ENCODE measurements around the gene SELENOT. TPM values are rescaled to one million over a fixed set of nuclear protein-coding genes. Genes with fewer than 3 reads are reported as not detected.

The SELENOT gene
- total and polyA plus RNA-seq, 7 donors: 52.9 to 126 (median 80.4) TPM

DNA sequence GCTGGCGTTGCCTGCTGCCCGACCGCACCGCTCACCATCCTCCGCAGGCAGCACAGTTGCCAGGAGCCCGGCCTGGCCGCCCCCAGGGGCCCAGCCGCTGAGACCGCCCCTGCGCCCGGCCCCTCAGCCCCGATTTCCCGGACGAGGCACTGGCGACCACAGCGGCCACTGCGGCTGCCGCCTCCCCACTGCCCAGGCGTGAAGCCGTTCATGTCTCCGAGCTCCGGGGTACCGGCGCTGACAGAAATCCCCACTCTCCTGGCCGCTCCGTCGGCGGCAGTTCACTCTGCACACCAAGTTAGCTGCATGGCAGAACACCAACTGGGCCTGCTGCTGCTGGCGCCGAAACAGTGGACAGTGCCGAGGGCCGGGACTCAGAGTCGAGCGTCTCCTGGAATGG lies 8.5 kb downstream of the SELENOT start:
- Histone ChIP-seq H3K27me3 (no peaks in the 10 kb centered on the region), H3K4me3 (no peak overlapping the region), H3K36me3 (peaks cover 0 to 14% (median 3%) of the 10 kb centered on the region in 4 donors), H3K4me1 (peaks cover 0 to 38% (median 16%) of the 10 kb centered on the region in 4 donors), H3K9me3 (no peaks in the 10 kb centered on the region), H3K27ac (no peak overlapping the region)
- WGBS, 2 donors: 97 to 98% methylated on average over 34 of the region's 34 CpGs
- intact Hi-C loops (cut with DNase I): no loop called here
- no peak for DNase-seq
- TF ChIP-seq POLR2A (IDR thresholded peaks at IDR 0.05): no peak
- no peak for TF ChIP-seq POLR2AphosphoS5 (IDR thresholded peaks at IDR 0.05)
- no peak for TF ChIP-seq EP300 (IDR thresholded peaks at IDR 0.05)
- TF ChIP-seq, protein P1, sequence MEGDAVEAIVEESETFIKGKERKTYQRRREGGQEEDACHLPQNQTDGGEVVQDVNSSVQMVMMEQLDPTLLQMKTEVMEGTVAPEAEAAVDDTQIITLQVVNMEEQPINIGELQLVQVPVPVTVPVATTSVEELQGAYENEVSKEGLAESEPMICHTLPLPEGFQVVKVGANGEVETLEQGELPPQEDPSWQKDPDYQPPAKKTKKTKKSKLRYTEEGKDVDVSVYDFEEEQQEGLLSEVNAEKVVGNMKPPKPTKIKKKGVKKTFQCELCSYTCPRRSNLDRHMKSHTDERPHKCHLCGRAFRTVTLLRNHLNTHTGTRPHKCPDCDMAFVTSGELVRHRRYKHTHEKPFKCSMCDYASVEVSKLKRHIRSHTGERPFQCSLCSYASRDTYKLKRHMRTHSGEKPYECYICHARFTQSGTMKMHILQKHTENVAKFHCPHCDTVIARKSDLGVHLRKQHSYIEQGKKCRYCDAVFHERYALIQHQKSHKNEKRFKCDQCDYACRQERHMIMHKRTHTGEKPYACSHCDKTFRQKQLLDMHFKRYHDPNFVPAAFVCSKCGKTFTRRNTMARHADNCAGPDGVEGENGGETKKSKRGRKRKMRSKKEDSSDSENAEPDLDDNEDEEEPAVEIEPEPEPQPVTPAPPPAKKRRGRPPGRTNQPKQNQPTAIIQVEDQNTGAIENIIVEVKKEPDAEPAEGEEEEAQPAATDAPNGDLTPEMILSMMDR (IDR thresholded peaks at IDR 0.05): no peak

DNA sequence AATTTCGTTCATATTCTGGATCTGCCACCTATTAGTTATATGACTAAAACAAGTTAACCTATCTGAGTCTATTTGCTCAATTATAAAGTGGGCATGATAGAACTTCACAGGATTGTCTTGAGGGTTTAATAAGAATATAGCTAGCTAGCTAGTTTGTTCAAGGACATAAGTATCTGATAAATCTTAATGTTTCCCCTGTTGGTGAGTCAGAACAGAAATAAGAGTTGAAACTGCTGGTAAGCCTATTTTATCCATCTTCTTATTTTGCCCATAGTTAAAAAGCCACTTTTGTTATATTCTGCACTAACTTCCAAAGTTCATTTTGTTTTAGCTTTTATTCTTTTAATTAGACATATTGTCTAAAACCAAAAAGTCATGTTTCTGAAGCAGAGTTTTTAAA lies 9.4 kb downstream of the SELENOT start:
- Histone ChIP-seq H3K9me3 (no peaks in the 10 kb centered on the region), H3K4me3 (no peak overlapping the region), H3K36me3 (peaks cover 0 to 14% (median 3%) of the 10 kb centered on the region in 4 donors), H3K4me1 (peaks cover 0 to 32% (median 9%) of the 10 kb centered on the region in 4 donors), H3K27me3 (no peaks in the 10 kb centered on the region), H3K27ac (no peak overlapping the region)
- WGBS, 2 donors: 86 to 89% methylated on average over 1 of the region's 1 CpG
- intact Hi-C loops (cut with DNase I): no loop called here
- TF ChIP-seq, protein P1 (IDR thresholded peaks at IDR 0.05): no peak
- TF ChIP-seq POLR2A (IDR thresholded peaks at IDR 0.05): no peak
- no peak for TF ChIP-seq POLR2AphosphoS5 (IDR thresholded peaks at IDR 0.05)
- no peak for TF ChIP-seq EP300 (IDR thresholded peaks at IDR 0.05)
- DNase-seq: no peak

DNA sequence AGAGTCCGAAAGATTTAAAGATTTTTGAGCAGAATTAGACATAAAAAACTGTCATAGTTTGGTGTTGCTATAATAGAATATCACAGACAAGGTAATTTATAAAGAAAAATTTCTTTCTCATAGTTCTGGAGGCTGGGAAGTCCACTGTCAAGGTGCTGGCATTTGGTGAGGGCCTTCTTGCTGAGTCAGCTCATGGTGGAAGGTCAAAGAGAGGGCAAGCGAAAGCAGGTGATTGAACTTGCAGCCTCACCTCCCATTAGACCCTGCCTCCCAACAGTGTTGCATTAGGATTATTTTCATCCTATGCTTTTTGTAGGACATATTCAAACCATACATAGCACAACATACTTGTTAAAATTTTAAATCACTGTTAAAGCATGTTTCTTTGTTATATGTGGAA lies 9.9 kb downstream of the SELENOT start:
- H3K9me3 ChIP-seq: no peaks in the 10 kb centered on the region
- peaks cover 0 to 14% (median 3%) of the 10 kb centered on the region in 4 donors for H3K36me3 ChIP-seq
- intact Hi-C loops (cut with DNase I): no loop called here
- H3K4me3 ChIP-seq: no peak overlapping the region
- no peak for TF ChIP-seq POLR2A (IDR thresholded peaks at IDR 0.05)
- TF ChIP-seq, protein P1 (IDR thresholded peaks at IDR 0.05): no peak
- TF ChIP-seq POLR2AphosphoS5 (IDR thresholded peaks at IDR 0.05): no peak
- no peak for TF ChIP-seq EP300 (IDR thresholded peaks at IDR 0.05)
- DNase-seq: no peak
- WGBS, 2 donors: 94% methylated on average over 2 of the region's 2 CpGs
- no peaks in the 10 kb centered on the region for H3K27me3 ChIP-seq
- H3K4me1 ChIP-seq: peaks cover 0 to 28% (median 3%) of the 10 kb centered on the region in 4 donors
- H3K27ac ChIP-seq: no peak overlapping the region

GRCh38 chr3:150613709-150614480 lies 10.8 kb downstream of the SELENOT start:
- Histone ChIP-seq H3K27ac (no peak overlapping the region), H3K36me3 (peaks cover 0 to 14% (median 3%) of the 10 kb centered on the region in 4 donors), H3K27me3 (no peaks in the 10 kb centered on the region), H3K4me3 (no peak overlapping the region), H3K9me3 (no peaks in the 10 kb centered on the region), H3K4me1 (peaks cover 0 to 21% (median 2%) of the 10 kb centered on the region in 4 donors)
- intact Hi-C loops (cut with DNase I): no loop called here
- DNase-seq: no peak
- 87 to 91% methylated on average over 2 of the region's 2 CpGs for WGBS, 2 donors
- TF ChIP-seq, protein P1 (IDR thresholded peaks at IDR 0.05): no peak
- TF ChIP-seq POLR2AphosphoS5 (IDR thresholded peaks at IDR 0.05): no peak
- TF ChIP-seq EP300 (IDR thresholded peaks at IDR 0.05): no peak
- TF ChIP-seq POLR2A (IDR thresholded peaks at IDR 0.05): no peak

Data from sigmoid colon (tissue), 7 donors.